ENCODE measurements around the gene LSP1.
A peak's percentile ranks its signal among the peaks of the same experiment; 100 is the strongest.

LSP1 gene

GRCh38 chr11:1930462-1930830, 77.6 kb downstream of the LSP1 start:
- Histone ChIP-seq H3K27ac (ENCODE audit: low read depth, low read length) (no peak overlapping the region), H3K4me1 (ENCODE audit: control insufficient read depth, insufficient read depth, low read length, unreplicated experiment) (peaks cover 8% of the 10 kb centered on the region), H3K79me2 (ENCODE audit: control insufficient read depth, insufficient read depth, low read length, unreplicated experiment) (no peaks in the 10 kb centered on the region), H3K36me3 (ENCODE audit: insufficient read depth, low read length) (no peaks in the 10 kb centered on the region), H3K27me3 (ENCODE audit: insufficient read depth, low read length) (peaks cover 6% of the 10 kb centered on the region; the same call in 1 of the 2 replicates), H3K4me3 (ENCODE audit: low read depth, low read length) (no peak overlapping the region), H2AFZ (ENCODE audit: low read length, unreplicated experiment) (no peak overlapping the region)

- Histone ChIP-seq H3K79me2 (ENCODE audit: control insufficient read depth, insufficient read depth, low read length, unreplicated experiment) (no peaks in the 10 kb centered on the region), H3K27me3 (ENCODE audit: insufficient read depth, low read length) (peaks cover 6% of the 10 kb centered on the region; the same call in 1 of the 2 replicates), H2AFZ (ENCODE audit: low read length, unreplicated experiment) (peak overlapping the region; percentile 59), H3K36me3 (ENCODE audit: insufficient read depth, low read length) (no peaks in the 10 kb centered on the region), H3K4me3 (ENCODE audit: low read depth, low read length) (peak overlapping the region; percentile 31), H3K4me1 (ENCODE audit: control insufficient read depth, insufficient read depth, low read length, unreplicated experiment) (peaks cover 8% of the 10 kb centered on the region), H3K27ac (ENCODE audit: low read depth, low read length) (no peak overlapping the region)
Measured at GRCh38 chr11:1931341-1932104, 78.6 kb downstream of the LSP1 start.

GRCh38 chr11:1932105-1932480, 79.2 kb downstream of the LSP1 start:
- Histone ChIP-seq H2AFZ (ENCODE audit: low read length, unreplicated experiment) (no peak overlapping the region), H3K4me1 (ENCODE audit: control insufficient read depth, insufficient read depth, low read length, unreplicated experiment) (peaks cover 8% of the 10 kb centered on the region), H3K27ac (ENCODE audit: low read depth, low read length) (no peak overlapping the region), H3K36me3 (ENCODE audit: insufficient read depth, low read length) (no peaks in the 10 kb centered on the region), H3K4me3 (ENCODE audit: low read depth, low read length) (no peak overlapping the region), H3K27me3 (ENCODE audit: insufficient read depth, low read length) (peaks cover 6% of the 10 kb centered on the region; the same call in 1 of the 2 replicates), H3K79me2 (ENCODE audit: control insufficient read depth, insufficient read depth, low read length, unreplicated experiment) (no peaks in the 10 kb centered on the region)

- Histone ChIP-seq H2AFZ (ENCODE audit: low read length, unreplicated experiment) (no peak overlapping the region), H3K36me3 (ENCODE audit: insufficient read depth, low read length) (no peaks in the 10 kb centered on the region), H3K4me1 (ENCODE audit: control insufficient read depth, insufficient read depth, low read length, unreplicated experiment) (peaks cover 8% of the 10 kb centered on the region), H3K27ac (ENCODE audit: low read depth, low read length) (no peak overlapping the region), H3K27me3 (ENCODE audit: insufficient read depth, low read length) (peaks cover 6% of the 10 kb centered on the region; the same call in 1 of the 2 replicates), H3K4me3 (ENCODE audit: low read depth, low read length) (no peak overlapping the region), H3K79me2 (ENCODE audit: control insufficient read depth, insufficient read depth, low read length, unreplicated experiment) (no peaks in the 10 kb centered on the region)
Measured at GRCh38 chr11:1932681-1933080, 79.8 kb downstream of the LSP1 start.

GRCh38 chr11:1933416-1934334, 80.8 kb downstream of the LSP1 start:
- no peaks in the 10 kb centered on the region for H3K36me3 ChIP-seq (ENCODE audit: insufficient read depth, low read length)
- no peaks in the 10 kb centered on the region for H3K79me2 ChIP-seq (ENCODE audit: control insufficient read depth, insufficient read depth, low read length, unreplicated experiment)
- H2AFZ ChIP-seq (ENCODE audit: low read length, unreplicated experiment), result no peak overlapping the region
- peaks cover 6% of the 10 kb centered on the region; the same call in 1 of the 2 replicates for H3K27me3 ChIP-seq (ENCODE audit: insufficient read depth, low read length)
- no peak overlapping the region for H3K27ac ChIP-seq (ENCODE audit: low read depth, low read length)
- H3K4me3 ChIP-seq (ENCODE audit: low read depth, low read length), result no peak overlapping the region
- H3K4me1 ChIP-seq (ENCODE audit: control insufficient read depth, insufficient read depth, low read length, unreplicated experiment), result peaks cover 8% of the 10 kb centered on the region

- Histone ChIP-seq H3K27ac (ENCODE audit: low read depth, low read length) (no peak overlapping the region), H3K79me2 (ENCODE audit: control insufficient read depth, insufficient read depth, low read length, unreplicated experiment) (no peaks in the 10 kb centered on the region), H3K4me1 (ENCODE audit: control insufficient read depth, insufficient read depth, low read length, unreplicated experiment) (peaks cover 8% of the 10 kb centered on the region), H3K36me3 (ENCODE audit: insufficient read depth, low read length) (no peaks in the 10 kb centered on the region), H3K4me3 (ENCODE audit: low read depth, low read length) (no peak overlapping the region), H3K27me3 (ENCODE audit: insufficient read depth, low read length) (peaks cover 6% of the 10 kb centered on the region; the same call in 1 of the 2 replicates), H2AFZ (ENCODE audit: low read length, unreplicated experiment) (no peak overlapping the region)
Measured at GRCh38 chr11:1934335-1935155, 81.7 kb downstream of the LSP1 start.

GRCh38 chr11:1935156-1936071, 82.5 kb downstream of the LSP1 start:
- no peak overlapping the region for H3K27ac ChIP-seq (ENCODE audit: low read depth, low read length)
- no peak overlapping the region for H3K4me3 ChIP-seq (ENCODE audit: low read depth, low read length)
- H3K27me3 ChIP-seq (ENCODE audit: insufficient read depth, low read length), result peaks cover 6% of the 10 kb centered on the region; the same call in 1 of the 2 replicates
- H2AFZ ChIP-seq (ENCODE audit: low read length, unreplicated experiment), result no peak overlapping the region
- no peaks in the 10 kb centered on the region for H3K36me3 ChIP-seq (ENCODE audit: insufficient read depth, low read length)
- peaks cover 8% of the 10 kb centered on the region for H3K4me1 ChIP-seq (ENCODE audit: control insufficient read depth, insufficient read depth, low read length, unreplicated experiment)
- H3K79me2 ChIP-seq (ENCODE audit: control insufficient read depth, insufficient read depth, low read length, unreplicated experiment), result no peaks in the 10 kb centered on the region

- peaks cover 4% of the 10 kb centered on the region for H3K4me1 ChIP-seq (ENCODE audit: control insufficient read depth, insufficient read depth, low read length, unreplicated experiment)
- peaks cover 6% of the 10 kb centered on the region; the same call in 1 of the 2 replicates for H3K27me3 ChIP-seq (ENCODE audit: insufficient read depth, low read length)
- H3K36me3 ChIP-seq (ENCODE audit: insufficient read depth, low read length), result no peaks in the 10 kb centered on the region
- no peak overlapping the region for H3K4me3 ChIP-seq (ENCODE audit: low read depth, low read length)
- H3K79me2 ChIP-seq (ENCODE audit: control insufficient read depth, insufficient read depth, low read length, unreplicated experiment), result no peaks in the 10 kb centered on the region
- H3K27ac ChIP-seq (ENCODE audit: low read depth, low read length), result no peak overlapping the region
- H2AFZ ChIP-seq (ENCODE audit: low read length, unreplicated experiment), result no peak overlapping the region
Measured at GRCh38 chr11:1936072-1936780, 83.3 kb downstream of the LSP1 start.

All from ACC112 (cell line).